Neural cell (in vitro differentiated cells): ENCODE measurements around the gene LRRK1. TPM values are rescaled to one million over a fixed set of nuclear protein-coding genes. Genes with fewer than 3 reads are reported as not detected.

ENCODE experiments used
- H2AFZ ChIP-seq: fragments of 200-600, 300-800 bp; sonication (generic), shearing (Covaris generic); 2 replicates; pipeline ENCODE4 v1.6.0; 2014; ENCODE audit warnings: low read depth, mild to moderate bottlenecking, antibody characterized with exemption, low read length, moderate library complexity
- H3F3A ChIP-seq: fragments of 200-600 bp; shearing (Covaris generic); 2 replicates; pipeline ENCODE4 v1.6.1; 2016; ENCODE audit warnings: mild to moderate bottlenecking, moderate library complexity, mixed read lengths, antibody characterized with exemption, low read length; ENCODE audit not compliant: insufficient read depth, poor library complexity, severe bottlenecking
- H3K27ac ChIP-seq: fragments of 200-600, 300-800 bp; sonication (generic), shearing (Covaris generic); 2 replicates; pipeline ENCODE4 v1.5.1; 2014; ENCODE audit warnings: mild to moderate bottlenecking, low read length, moderate library complexity
- H3K27me3 ChIP-seq: fragments of 300-800, 200-600 bp; sonication (generic), shearing (Covaris generic); 2 replicates; pipeline ENCODE4 v1.6.0; 2014; ENCODE audit warnings: mild to moderate bottlenecking, low read depth, low read length, moderate library complexity; ENCODE audit not compliant: insufficient read depth
- H3K36me3 ChIP-seq: fragments of 300-800, 200-600 bp; sonication (generic), shearing (Covaris generic); 2 replicates; pipeline ENCODE4 v1.5.1; 2014; ENCODE audit warnings: mild to moderate bottlenecking, antibody characterized with exemption, low read length, moderate library complexity; ENCODE audit not compliant: insufficient read depth
- H3K4me2 ChIP-seq: fragments of 300-800, 200-600 bp; sonication (generic), shearing (Covaris generic); 2 replicates; pipeline ENCODE4 v1.6.0; 2014; ENCODE audit warnings: mild to moderate bottlenecking, low read length
- H3K4me3 ChIP-seq: fragments of 300-800, 200-600 bp; sonication (generic), shearing (Covaris generic); 2 replicates; pipeline ENCODE4 v1.5.1; 2014; ENCODE audit warnings: mild to moderate bottlenecking, low read length, moderate library complexity
- H3K79me2 ChIP-seq: fragments of 200-600 bp; shearing (Covaris generic); replicated peaks from 2 replicates; pipeline ENCODE4 v1.6.0; 2014; ENCODE audit warnings: mild to moderate bottlenecking, low read length, moderate library complexity; ENCODE audit not compliant: insufficient read depth
- H3K9ac ChIP-seq: fragments of 300-800, 200-600 bp; sonication (generic), shearing (Covaris generic); 2 replicates; pipeline ENCODE4 v1.6.1; 2016; ENCODE audit warnings: mild to moderate bottlenecking, low read length, mixed read lengths
- H3K9me2 ChIP-seq: fragments of 200-600 bp; shearing (Covaris generic); 2 replicates; pipeline ENCODE4 v1.6.1; 2016; ENCODE audit warnings: mild to moderate bottlenecking, low read length, mixed read lengths; ENCODE audit not compliant: insufficient read depth
- H3K9me3 ChIP-seq: fragments of 200-600, 300-800 bp; sonication (generic), shearing (Covaris generic); 2 replicates; pipeline ENCODE4 v1.6.1; 2016; ENCODE audit warnings: mild to moderate bottlenecking, mixed run types, low read length, moderate library complexity, mixed read lengths
- H4K20me1 ChIP-seq: fragments of 200-600 bp; shearing (Covaris generic); 2 replicates; pipeline ENCODE4 v1.6.1; 2016; ENCODE audit warnings: mild to moderate bottlenecking, mixed run types; ENCODE audit not compliant: insufficient read depth
- CTCF ChIP-seq: fragments of 450-650 bp; IDR thresholded peaks from 2 replicates; pipeline ENCODE4 v1.5.1; 2014; ENCODE audit warnings: antibody characterized with exemption, mild to moderate bottlenecking, moderate library complexity; ENCODE audit not compliant: poor library complexity, severe bottlenecking
- EP300 ChIP-seq: fragments of 450-650 bp; conservative IDR thresholded peaks from 2 replicates; pipeline ENCODE4 v1.6.1; 2014; ENCODE audit warnings: antibody characterized with exemption, mild to moderate bottlenecking, moderate library complexity; ENCODE audit not compliant: poor library complexity, severe bottlenecking
- EZH2 ChIP-seq: fragments of 200-600, 300-800 bp; shearing (Covaris generic), sonication (generic); IDR thresholded peaks from 2 replicates; pipeline ENCODE4 v1.6.1; 2014; ENCODE audit warnings: antibody characterized with exemption, low read length, borderline replicate concordance, mild to moderate bottlenecking; ENCODE audit not compliant: insufficient read depth, poor library complexity, severe bottlenecking
- MXI1 ChIP-seq: fragments of 450-650 bp; conservative IDR thresholded peaks from 2 replicates; pipeline ENCODE4 v1.6.1; 2014; ENCODE audit warnings: antibody characterized with exemption, mild to moderate bottlenecking; ENCODE audit not compliant: poor library complexity, severe bottlenecking
- POLR2AphosphoS5 ChIP-seq: IDR thresholded peaks from 2 replicates; pipeline ENCODE4 v1.6.1; 2012
- RAD21 ChIP-seq: fragments of 450-650 bp; conservative IDR thresholded peaks from 2 replicates; pipeline ENCODE4 v1.6.1; 2014; ENCODE audit warnings: antibody characterized with exemption, mild to moderate bottlenecking, moderate library complexity
- REST ChIP-seq: IDR thresholded peaks from 2 replicates; pipeline ENCODE4 v1.6.1; 2012; ENCODE audit warnings: borderline replicate concordance
- SMC3 ChIP-seq: fragments of 450-650 bp; conservative IDR thresholded peaks from 2 replicates; pipeline ENCODE4 v1.6.1; 2014; ENCODE audit warnings: antibody characterized with exemption, mild to moderate bottlenecking, moderate library complexity; ENCODE audit not compliant: poor library complexity
- TAF1 ChIP-seq: IDR thresholded peaks from 2 replicates; pipeline ENCODE4 v1.6.1; 2012; ENCODE audit warnings: low read depth
- polyA plus RNA-seq: library from polyadenylated mRNA; depleted of rRNA; stranded (reverse); fragments of >200 nt; gene quantifications from 2 replicates; pipeline ENCODE4 v1.2.3, GENCODE V29; 2014

LRRK1 gene
- polyA plus RNA-seq, 1 donor from 2014 or later, result 0.06 TPM

- H3K4me3 ChIP-seq, result no peak overlapping the region
- H3K9ac ChIP-seq, result no peak overlapping the region
- H3K27ac ChIP-seq, result no peak overlapping the region
- H3K27me3 ChIP-seq, result peaks cover 32% of the 10 kb centered on the region
- TF ChIP-seq CTCF (no peak), RAD21 (no peak), TAF1 (no peak), POLR2AphosphoS5 (no peak), EP300 (no peak), SMC3 (no peak), REST (no peak), MXI1 (no peak), EZH2 (no peak)
- H2AFZ ChIP-seq, result no peak overlapping the region
- H3K9me2 ChIP-seq, result no peaks in the 10 kb centered on the region
- H3K36me3 ChIP-seq, result no peaks in the 10 kb centered on the region
- no peak overlapping the region for H3K4me2 ChIP-seq
- no peaks in the 10 kb centered on the region for H3K9me3 ChIP-seq
- H3F3A ChIP-seq, result no peaks in the 10 kb centered on the region
- H3K79me2 ChIP-seq, result no peaks in the 10 kb centered on the region
- H4K20me1 ChIP-seq, result no peaks in the 10 kb centered on the region
Measured at GRCh38 chr15:100926971-100927756, 8.0 kb downstream of the LRRK1 start.

GRCh38 chr15:100928632-100929280 is 9.6 kb downstream of the LRRK1 start:
- H4K20me1 ChIP-seq, result no peaks in the 10 kb centered on the region
- H3K9ac ChIP-seq, result no peak overlapping the region
- TF ChIP-seq REST (no peak), SMC3 (no peak), RAD21 (no peak), POLR2AphosphoS5 (no peak), TAF1 (no peak), MXI1 (no peak), CTCF (no peak), EZH2 (no peak), EP300 (no peak)
- no peaks in the 10 kb centered on the region for H3K9me3 ChIP-seq
- H3K79me2 ChIP-seq, result no peaks in the 10 kb centered on the region
- no peaks in the 10 kb centered on the region for H3F3A ChIP-seq
- H3K9me2 ChIP-seq, result no peaks in the 10 kb centered on the region
- no peaks in the 10 kb centered on the region for H3K36me3 ChIP-seq
- no peak overlapping the region for H3K4me2 ChIP-seq
- H3K27me3 ChIP-seq, result peaks cover 20% of the 10 kb centered on the region
- H2AFZ ChIP-seq, result no peak overlapping the region
- H3K27ac ChIP-seq, result no peak overlapping the region
- no peak overlapping the region for H3K4me3 ChIP-seq
